HEK293T (cell line): ENCODE results near the gene RNF135.
"Not testable (repeated sequence)": the region's sequence is repeated elsewhere in the genome, so short reads cannot be mapped to it uniquely, and the experiment has no call there.

Experiments used
- CTCF ChIA-PET: fragments of 350-600 bp; formaldehyde crosslinking; extraction: SDS; loops from one replicate; lab custom pipeline; 2021; ENCODE audit warnings: antibody characterized with exemption, inconsistent platforms; lab: Yijun Ruan, JAX
- POLR2A ChIA-PET: fragments of 350-600 bp; formaldehyde crosslinking; extraction: SDS; loops from one replicate; lab custom pipeline; 2020; ENCODE audit warnings: antibody characterized with exemption, inconsistent platforms; lab: Yijun Ruan, JAX
- DNase-seq: peaks from one replicate; pipeline ENCODE4 v3.0.0; 2012; ENCODE audit warnings: mixed read lengths; ENCODE audit errors: extremely low spot score
- ARNT ChIP-seq: fragments of 450-650 bp; IDR thresholded peaks from 2 replicates; pipeline ENCODE4 v1.6.1; 2017; ENCODE audit warnings: mild to moderate bottlenecking
- BHLHE40 ChIP-seq: fragments of 450-650 bp; IDR thresholded peaks from 2 replicates; pipeline ENCODE4 v1.6.1; 2016; ENCODE audit warnings: mild to moderate bottlenecking, moderate library complexity, borderline replicate concordance
- CTBP1 ChIP-seq: fragments of 450-650 bp; IDR thresholded peaks from 2 replicates; pipeline ENCODE4 v1.6.1; 2016; ENCODE audit warnings: borderline replicate concordance
- ELF4 ChIP-seq: fragments of 450-650 bp; IDR thresholded peaks from 2 replicates; pipeline ENCODE4 v1.6.1; 2017; ENCODE audit warnings: antibody characterized with exemption
- FOXA1 ChIP-seq: fragments of 450-650 bp; IDR thresholded peaks from 2 replicates; pipeline ENCODE4 v1.6.1; 2016; ENCODE audit warnings: mild to moderate bottlenecking
- FOXK2 ChIP-seq: fragments of 450-650 bp; IDR thresholded peaks from 2 replicates; pipeline ENCODE4 v1.6.1; 2016; ENCODE audit warnings: mild to moderate bottlenecking
- FOXM1 ChIP-seq: fragments of 450-650 bp; IDR thresholded peaks from 2 replicates; pipeline ENCODE4 v1.6.1; 2017; ENCODE audit warnings: mild to moderate bottlenecking, borderline replicate concordance
- HDGF ChIP-seq: fragments of 450-650 bp; IDR thresholded peaks from 2 replicates; pipeline ENCODE4 v1.6.1; 2017; ENCODE audit warnings: antibody characterized with exemption, borderline replicate concordance
- L3MBTL2 ChIP-seq: fragments of 450-650 bp; conservative IDR thresholded peaks from 2 replicates; pipeline ENCODE4 v1.6.1; 2016; ENCODE audit warnings: mild to moderate bottlenecking
- LEF1 ChIP-seq: fragments of 450-650 bp; IDR thresholded peaks from 2 replicates; pipeline ENCODE4 v1.6.1; 2017; ENCODE audit warnings: mild to moderate bottlenecking, borderline replicate concordance
- NFRKB ChIP-seq: fragments of 450-650 bp; IDR thresholded peaks from 2 replicates; pipeline ENCODE4 v1.6.1; 2016; ENCODE audit warnings: mild to moderate bottlenecking, moderate library complexity
- SP1 ChIP-seq: fragments of 450-650 bp; IDR thresholded peaks from 2 replicates; pipeline ENCODE4 v1.6.1; 2017
- SUZ12 ChIP-seq: fragments of 450-650 bp; IDR thresholded peaks from 2 replicates; pipeline ENCODE4 v1.6.1; 2016; ENCODE audit warnings: mild to moderate bottlenecking
- TARDBP ChIP-seq: fragments of 450-650 bp; IDR thresholded peaks from 2 replicates; pipeline ENCODE4 v1.6.1; 2016
- ZNF384 ChIP-seq: fragments of 450-650 bp; IDR thresholded peaks from 2 replicates; pipeline ENCODE4 v1.6.1; 2016
- TF ChIP-seq, protein P1 (sequence below): fragments of 450-650 bp; IDR thresholded peaks from 2 replicates; pipeline ENCODE4 v1.6.1; 2016

The RNF135 gene

DNA sequence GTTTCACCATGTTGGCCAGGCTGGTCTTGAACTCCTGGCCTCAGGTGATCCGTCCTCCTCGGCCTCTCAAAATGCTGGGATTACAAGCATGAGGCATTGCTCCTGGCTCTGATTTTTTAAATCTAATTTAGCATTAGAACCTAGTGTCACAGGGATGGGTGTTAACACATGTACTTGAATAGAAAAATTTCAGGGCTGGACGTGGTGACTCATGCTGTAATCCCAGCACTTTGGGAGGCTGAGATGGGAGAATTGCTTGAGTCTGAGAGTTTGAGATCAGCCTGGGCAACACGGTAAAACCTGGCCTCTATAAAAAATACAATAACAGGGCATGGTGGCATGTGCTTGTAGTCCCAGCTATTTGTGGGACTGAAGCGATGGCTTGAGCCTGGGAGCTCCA, 6.0 kb upstream of the RNF135 start:
- ChIA-PET POLR2A (no interaction called here), CTCF (no interaction called here)
- TF ChIP-seq SP1 (no peak), HDGF (no peak), LEF1 (no peak), BHLHE40 (no peak), FOXM1 (no peak), FOXA1 (no peak), ARNT (no peak), ELF4 (no peak), L3MBTL2 (no peak), CTBP1 (no peak), FOXK2 (no peak), SUZ12 (no peak), NFRKB (no peak), TARDBP (no peak)
- no peak for DNase-seq

DNA sequence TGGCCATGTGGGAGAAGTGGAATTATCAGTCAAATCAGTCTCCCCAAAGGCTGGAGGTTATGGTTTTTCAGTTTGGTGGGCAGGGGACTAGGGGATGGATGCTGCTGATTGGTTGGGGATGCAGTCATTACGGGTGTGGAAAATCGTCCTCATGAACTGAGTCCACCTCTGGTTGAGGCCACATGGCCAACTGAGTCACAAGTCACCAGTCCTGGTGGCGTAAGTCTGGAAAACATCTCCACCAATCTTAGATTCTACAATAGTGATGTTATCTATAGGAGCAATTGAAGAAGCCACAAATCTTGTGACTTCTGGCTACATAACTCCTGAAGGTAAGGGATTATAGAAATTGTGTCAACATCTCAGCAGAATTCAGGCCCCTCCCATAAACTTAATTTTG, 5.2 kb upstream of the RNF135 start:
- TF ChIP-seq FOXA1, result no peak
- no peak for TF ChIP-seq NFRKB
- TF ChIP-seq SP1, result no peak
- TF ChIP-seq, protein P1, sequence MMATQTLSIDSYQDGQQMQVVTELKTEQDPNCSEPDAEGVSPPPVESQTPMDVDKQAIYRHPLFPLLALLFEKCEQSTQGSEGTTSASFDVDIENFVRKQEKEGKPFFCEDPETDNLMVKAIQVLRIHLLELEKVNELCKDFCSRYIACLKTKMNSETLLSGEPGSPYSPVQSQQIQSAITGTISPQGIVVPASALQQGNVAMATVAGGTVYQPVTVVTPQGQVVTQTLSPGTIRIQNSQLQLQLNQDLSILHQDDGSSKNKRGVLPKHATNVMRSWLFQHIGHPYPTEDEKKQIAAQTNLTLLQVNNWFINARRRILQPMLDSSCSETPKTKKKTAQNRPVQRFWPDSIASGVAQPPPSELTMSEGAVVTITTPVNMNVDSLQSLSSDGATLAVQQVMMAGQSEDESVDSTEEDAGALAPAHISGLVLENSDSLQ, result no peak
- no peak for TF ChIP-seq LEF1
- TF ChIP-seq ELF4, result no peak
- no peak for TF ChIP-seq TARDBP
- TF ChIP-seq ZNF384, result no peak
- TF ChIP-seq BHLHE40, result no peak
- TF ChIP-seq FOXK2, result no peak
- TF ChIP-seq CTBP1, result no peak
- TF ChIP-seq FOXM1, result no peak
- no peak for DNase-seq
- ChIA-PET CTCF (no interaction called here), POLR2A (no interaction called here)

DNA sequence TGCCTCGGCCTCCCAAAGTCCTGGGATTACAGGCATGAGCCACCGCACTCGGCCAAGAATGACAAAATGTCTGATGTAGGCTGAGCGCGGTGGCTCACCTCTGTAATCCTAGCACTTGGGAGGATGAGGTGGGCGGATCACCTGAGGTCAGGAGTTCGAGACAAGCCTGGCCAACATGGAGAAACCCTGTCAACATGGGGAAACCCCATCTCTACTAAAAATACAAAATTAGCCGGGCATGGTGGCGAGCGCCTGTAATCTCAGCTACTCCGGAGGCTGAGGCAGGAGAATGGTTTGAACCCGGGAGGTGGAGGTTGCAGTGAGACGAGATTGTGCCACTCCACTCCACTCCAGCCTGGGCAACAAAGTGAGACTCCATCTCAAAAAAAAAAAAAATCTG, 2.9 kb upstream of the RNF135 start:
- POLR2A ChIA-PET, CTCF ChIA-PET, DNase-seq: not testable (repeated sequence)

DNA sequence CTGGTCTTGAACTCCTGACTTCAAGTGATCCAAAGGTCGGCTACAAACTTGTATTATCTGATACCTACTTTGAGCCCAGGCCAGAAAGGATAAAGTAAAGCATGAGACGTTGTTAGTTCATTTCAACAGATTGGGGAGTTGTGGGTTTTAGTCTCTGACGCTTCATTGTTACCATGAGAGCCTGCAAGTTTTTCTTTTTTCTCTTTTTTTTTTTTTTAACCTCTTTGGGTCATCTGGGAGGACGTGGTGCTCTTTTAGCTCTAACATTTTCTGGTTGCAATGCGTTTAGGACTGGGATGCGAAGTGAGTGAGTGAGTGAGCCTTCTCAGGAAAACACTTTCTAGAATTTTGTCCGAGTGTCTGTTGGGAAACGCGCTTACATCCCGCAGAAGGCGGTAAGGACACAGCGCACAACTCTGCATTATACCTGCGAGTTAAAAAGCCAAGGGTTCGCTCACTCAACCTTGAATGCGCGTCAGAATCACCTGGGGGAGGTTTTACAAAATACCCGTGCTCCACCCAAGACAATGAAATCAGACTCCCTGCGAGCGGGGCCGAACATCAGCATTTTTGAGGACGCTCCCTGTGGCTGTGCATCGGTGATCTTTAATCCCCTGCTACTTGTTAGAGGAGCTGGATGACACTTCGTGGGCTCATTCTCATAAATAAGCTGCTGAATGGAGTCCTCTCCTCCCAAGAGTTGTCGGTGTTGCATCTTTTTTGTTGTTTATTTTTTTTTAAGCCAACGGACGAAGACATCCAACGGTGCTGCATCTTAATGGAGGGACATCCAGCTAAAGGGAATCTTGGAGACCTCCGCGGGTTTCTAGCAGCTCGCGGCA, 629 bp upstream of the RNF135 start:
- ChIA-PET CTCF (interaction anchor here (0.5 to 0.7 kb wide), 3 partner anchors 90 to 492 kb away, joined by 3 read pairs; no protein-coding TSS in a partner anchor), POLR2A (interaction anchor here (0.6 to 2.1 kb wide), 15 partner anchors 9 to 139 kb away, joined by 3 to 16 read pairs (median 4); partner anchors contain the start of genes ATAD5, NF1 and TEFM)
- TF ChIP-seq FOXA1, result no peak
- TF ChIP-seq ELF4, result no peak
- TF ChIP-seq SP1, result no peak
- no peak for TF ChIP-seq HDGF
- TF ChIP-seq FOXM1, result no peak
- no peak for TF ChIP-seq L3MBTL2
- TF ChIP-seq ZNF384, result no peak
- no peak for TF ChIP-seq FOXK2
- TF ChIP-seq BHLHE40, result no peak
- no peak for TF ChIP-seq TARDBP
- no peak for TF ChIP-seq NFRKB
- no peak for TF ChIP-seq ARNT
- no peak for TF ChIP-seq CTBP1
- TF ChIP-seq, protein P1, result no peak
- TF ChIP-seq LEF1, result no peak
- TF ChIP-seq SUZ12, result no peak
- DNase-seq, result no peak

DNA sequence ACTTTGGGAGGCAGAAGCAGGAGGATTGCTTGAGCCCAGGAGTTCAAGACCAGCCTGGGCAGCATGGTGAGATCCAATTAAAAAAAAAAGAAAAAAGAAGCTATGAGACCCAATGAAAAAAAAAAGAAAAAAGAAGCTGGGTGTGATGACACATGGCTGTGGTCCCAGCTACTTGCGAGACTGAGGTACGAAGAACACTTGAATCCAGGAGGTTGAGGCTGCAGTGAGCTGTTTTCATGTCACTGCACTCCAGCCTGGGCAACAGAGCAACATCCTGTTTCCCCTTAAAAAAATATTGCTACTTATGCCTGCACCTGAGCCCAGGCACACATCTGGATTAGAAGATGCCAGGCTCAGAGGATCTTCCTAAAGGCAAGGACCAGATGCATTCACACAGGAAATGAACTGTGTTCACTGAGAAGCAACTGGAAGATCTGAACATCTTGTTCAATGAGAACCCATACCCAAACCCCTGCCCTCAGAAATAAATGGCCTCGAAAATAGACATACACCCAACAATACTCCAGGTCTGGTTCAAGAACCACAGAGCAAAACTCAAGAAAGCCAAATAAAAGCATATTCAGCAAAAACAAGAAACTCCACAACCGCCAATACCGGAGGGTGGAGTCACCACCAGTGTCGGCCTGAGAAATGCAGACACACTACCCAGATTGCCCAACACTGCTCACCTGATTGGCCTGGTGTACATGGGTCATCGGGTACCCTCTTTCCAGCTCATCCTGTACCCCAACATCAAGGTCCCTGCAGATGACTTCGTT, 4.4 kb downstream of the RNF135 start:
- TF ChIP-seq FOXK2, result no peak
- TF ChIP-seq LEF1, result no peak
- no peak for TF ChIP-seq NFRKB
- DNase-seq, result no peak
- ChIA-PET POLR2A (no interaction called here), CTCF (no interaction called here)

DNA sequence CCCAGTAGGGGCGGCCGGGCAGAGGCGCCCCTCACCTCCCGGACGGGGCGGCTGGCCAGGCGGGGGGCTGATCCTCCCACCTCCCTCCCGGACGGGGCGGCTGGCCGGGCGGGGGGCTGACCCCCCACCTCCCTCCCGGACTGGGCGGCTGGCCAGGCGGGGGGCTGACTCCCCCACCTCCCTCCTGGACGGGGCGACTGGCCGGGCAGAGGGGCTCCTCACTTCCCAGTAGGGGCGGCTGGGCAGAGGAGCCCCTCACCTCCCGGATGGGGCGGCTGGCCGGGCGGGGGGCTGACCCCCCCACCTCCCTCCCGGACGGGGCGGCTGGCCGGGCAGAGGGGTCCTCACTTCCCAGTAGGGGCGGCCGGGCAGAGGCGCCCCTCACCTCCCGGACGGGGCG, 9.1 kb downstream of the RNF135 start:
- DNase-seq, POLR2A ChIA-PET: not testable (repeated sequence)

More for the DNA sequence above, 9.1 kb downstream of the RNF135 start:
- CTCF ChIA-PET, result not testable (repeated sequence)
